Cardiac muscle cell (in vitro differentiated cells and primary cell): Measurements from ENCODE around the gene DMRT2. TPM values are rescaled to one million over a fixed set of nuclear protein-coding genes. Genes with fewer than 3 reads are reported as not detected.

Experiments used
- DNase-seq, 2 donors: peaks; one replicate each; pipeline versions ENCODE4 v3.0.0 to v3.0.0-alpha.2; 2010 to 2017; ENCODE audit warnings: low read depth in 1 of 2, low spot score in 1 of 2
- H3K27ac ChIP-seq: fragments of 200-600 bp; sonication (generic); 2 replicates; pipeline ENCODE4 v1.5.1; 2016
- H3K27me3 ChIP-seq: fragments of 200-600 bp; sonication (generic); 2 replicates; pipeline ENCODE4 v1.6.0; 2016; ENCODE audit warnings: control low read depth
- H3K36me3 ChIP-seq: fragments of 200-600 bp; sonication (generic); 2 replicates; pipeline ENCODE4 v1.5.1; 2016; ENCODE audit warnings: control low read depth
- H3K4me1 ChIP-seq: fragments of 200-600 bp; sonication (generic); 2 replicates; pipeline ENCODE4 v1.8.1; 2017; ENCODE audit warnings: low read depth, mild to moderate bottlenecking, mixed run types
- H3K4me3 ChIP-seq: fragments of 200-600 bp; sonication (generic); 2 replicates; pipeline ENCODE4 v1.5.1; 2016; ENCODE audit warnings: mild to moderate bottlenecking
- H3K9me3 ChIP-seq: fragments of 200-600 bp; sonication (generic); 2 replicates; pipeline ENCODE4 v1.5.1; 2017; ENCODE audit warnings: low read depth, mild to moderate bottlenecking, control low read depth
- polyA plus RNA-seq: library from polyadenylated mRNA; unstranded; fragments of >200 nt; fragmentation: Nextera tagmentation; extraction: Ambion mirVana; gene quantifications from 2 replicates; pipeline ENCODE4 v1.2.1, GENCODE V29; 2016
- total RNA-seq: library from RNA; depleted of rRNA; stranded (reverse); fragments of >200 nt; gene quantifications from 2 replicates; pipeline ENCODE4 v1.2.3, GENCODE V29; 2016
- TF ChIP-seq, protein P1 (sequence below): IDR thresholded peaks from 2 replicates; pipeline ENCODE4 v1.5.1; 2012; ENCODE audit warnings: low read depth, mild to moderate bottlenecking, low read length

Gene DMRT2
- total and polyA plus RNA-seq, 2 experiments from 2014 or later: not detected

- Histone ChIP-seq H3K9me3 (no peaks in the 10 kb centered on the region), H3K27ac (no peak overlapping the region), H3K4me1 (no peaks in the 10 kb centered on the region), H3K36me3 (no peaks in the 10 kb centered on the region), H3K27me3 (peaks cover 12% of the 10 kb centered on the region), H3K4me3 (no peak overlapping the region)
- TF ChIP-seq, protein P1, sequence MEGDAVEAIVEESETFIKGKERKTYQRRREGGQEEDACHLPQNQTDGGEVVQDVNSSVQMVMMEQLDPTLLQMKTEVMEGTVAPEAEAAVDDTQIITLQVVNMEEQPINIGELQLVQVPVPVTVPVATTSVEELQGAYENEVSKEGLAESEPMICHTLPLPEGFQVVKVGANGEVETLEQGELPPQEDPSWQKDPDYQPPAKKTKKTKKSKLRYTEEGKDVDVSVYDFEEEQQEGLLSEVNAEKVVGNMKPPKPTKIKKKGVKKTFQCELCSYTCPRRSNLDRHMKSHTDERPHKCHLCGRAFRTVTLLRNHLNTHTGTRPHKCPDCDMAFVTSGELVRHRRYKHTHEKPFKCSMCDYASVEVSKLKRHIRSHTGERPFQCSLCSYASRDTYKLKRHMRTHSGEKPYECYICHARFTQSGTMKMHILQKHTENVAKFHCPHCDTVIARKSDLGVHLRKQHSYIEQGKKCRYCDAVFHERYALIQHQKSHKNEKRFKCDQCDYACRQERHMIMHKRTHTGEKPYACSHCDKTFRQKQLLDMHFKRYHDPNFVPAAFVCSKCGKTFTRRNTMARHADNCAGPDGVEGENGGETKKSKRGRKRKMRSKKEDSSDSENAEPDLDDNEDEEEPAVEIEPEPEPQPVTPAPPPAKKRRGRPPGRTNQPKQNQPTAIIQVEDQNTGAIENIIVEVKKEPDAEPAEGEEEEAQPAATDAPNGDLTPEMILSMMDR: no peak
- DNase-seq: peak in 1 of 2 donors; percentile 11
Measured at GRCh38 chr9:1008216-1008615, 41.9 kb upstream of the DMRT2 start.

DNA sequence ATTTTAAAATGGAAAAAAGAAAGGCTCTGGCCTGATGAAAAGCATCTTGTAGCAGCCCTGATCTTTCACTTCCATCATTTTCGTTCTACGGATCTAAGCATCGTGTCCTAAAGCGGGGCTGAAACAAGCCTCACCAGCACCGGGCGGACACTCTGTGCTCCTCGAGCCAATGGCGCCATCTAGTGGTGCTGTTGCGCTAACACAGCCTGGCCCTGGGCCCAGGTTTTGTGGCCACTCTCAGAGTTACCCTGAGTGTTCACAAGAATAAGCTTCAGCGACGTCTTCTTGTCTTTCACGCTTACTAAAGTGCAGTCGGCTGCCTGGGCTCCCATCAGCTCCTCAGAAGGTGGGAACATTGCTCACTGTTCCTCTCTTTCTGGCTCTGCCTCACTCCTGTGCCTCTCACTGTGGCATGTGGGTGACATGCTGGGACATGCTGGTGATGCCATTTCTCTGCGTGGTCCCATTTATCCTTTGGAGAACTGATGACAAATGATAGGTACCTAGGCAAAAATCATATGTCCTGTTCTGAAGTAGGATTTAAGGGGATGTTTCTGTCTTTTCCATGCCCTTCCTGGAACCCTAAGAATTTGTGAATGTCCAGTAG lies 41.0 kb upstream of the DMRT2 start:
- H3K27me3 ChIP-seq: peaks cover 15% of the 10 kb centered on the region
- no peaks in the 10 kb centered on the region for H3K4me1 ChIP-seq

GRCh38 chr9:1013021-1013420 lies 37.1 kb upstream of the DMRT2 start:
- TF ChIP-seq, protein P1: no peak
- H3K4me3 ChIP-seq: no peak overlapping the region
- no peaks in the 10 kb centered on the region for H3K36me3 ChIP-seq
- no peak overlapping the region for H3K27ac ChIP-seq
- DNase-seq: no peak
- no peaks in the 10 kb centered on the region for H3K9me3 ChIP-seq
- H3K4me1 ChIP-seq: no peaks in the 10 kb centered on the region
- peaks cover 18% of the 10 kb centered on the region for H3K27me3 ChIP-seq

More for the DNA sequence above, 41.0 kb upstream of the DMRT2 start:
- TF ChIP-seq, protein P1: peak; percentile 95
- Histone ChIP-seq H3K36me3 (no peaks in the 10 kb centered on the region), H3K27ac (no peak overlapping the region), H3K4me3 (no peak overlapping the region), H3K9me3 (no peaks in the 10 kb centered on the region)
- DNase-seq: peak; percentile 84 to 87

DNA sequence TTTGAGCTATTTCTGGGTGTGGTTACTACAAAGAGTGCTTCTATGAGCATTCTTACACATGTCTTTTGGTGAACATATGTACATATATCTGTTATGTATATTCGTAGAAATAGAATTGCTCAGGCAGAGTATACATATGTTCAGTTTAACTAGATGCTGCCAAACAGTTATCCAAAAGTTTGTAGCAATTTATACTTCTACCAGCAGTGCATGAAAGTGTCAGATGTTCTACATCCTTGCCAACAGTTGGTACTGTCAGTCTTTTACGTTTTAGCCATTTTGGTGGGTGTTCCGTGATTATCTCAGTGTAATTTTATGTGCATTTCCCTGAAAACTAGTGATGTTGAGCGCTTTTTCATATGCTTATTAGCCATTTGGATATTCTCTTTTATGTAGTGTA lies 35.9 kb upstream of the DMRT2 start:
- Histone ChIP-seq H3K36me3 (no peaks in the 10 kb centered on the region), H3K27ac (no peak overlapping the region), H3K4me3 (no peak overlapping the region), H3K9me3 (no peaks in the 10 kb centered on the region), H3K4me1 (no peaks in the 10 kb centered on the region), H3K27me3 (peaks cover 8% of the 10 kb centered on the region)
- TF ChIP-seq, protein P1: no peak
- DNase-seq: no peak

DNA sequence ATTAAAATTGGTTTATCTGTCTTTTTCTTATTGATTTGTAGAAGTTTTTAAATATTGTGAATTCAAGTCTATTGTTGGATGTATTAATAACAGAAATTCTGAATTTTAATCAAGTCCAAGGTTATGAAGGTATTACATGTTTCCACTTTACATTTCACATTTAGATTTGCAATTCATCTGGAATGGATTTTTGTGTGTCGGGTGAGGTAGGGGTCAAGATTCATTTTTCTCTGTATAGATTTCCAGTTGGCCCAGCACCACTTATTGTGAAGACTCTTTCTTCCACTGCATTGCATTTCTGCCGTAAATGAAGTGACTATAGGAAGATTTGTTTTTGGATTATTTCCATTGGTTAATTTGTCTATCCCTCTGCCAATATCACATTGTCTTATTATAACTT lies 35.5 kb upstream of the DMRT2 start:
- DNase-seq: no peak
- TF ChIP-seq, protein P1: no peak
- Histone ChIP-seq H3K4me3 (no peak overlapping the region), H3K9me3 (no peaks in the 10 kb centered on the region), H3K36me3 (no peaks in the 10 kb centered on the region), H3K27ac (no peak overlapping the region), H3K27me3 (peaks cover 8% of the 10 kb centered on the region), H3K4me1 (no peaks in the 10 kb centered on the region)

DNA sequence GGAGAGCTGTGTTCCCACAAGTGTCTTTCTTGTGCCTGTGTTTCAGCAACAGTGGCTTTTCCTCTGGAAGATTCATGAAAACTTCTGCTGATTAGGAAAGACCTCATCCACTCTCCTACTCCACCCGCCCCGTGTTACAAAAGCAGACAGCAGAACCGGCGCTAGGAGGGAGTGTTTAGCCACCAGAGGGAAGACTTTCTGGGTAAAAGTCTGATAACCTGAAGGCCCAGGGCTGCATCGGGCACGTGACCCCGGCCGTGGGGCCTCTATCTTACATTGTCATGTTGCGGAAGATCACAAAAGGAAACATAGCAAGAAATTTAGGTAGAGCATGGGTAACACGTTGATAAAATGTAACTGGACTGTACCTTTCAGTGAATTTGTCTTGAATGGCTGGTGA lies 32.0 kb upstream of the DMRT2 start:
- TF ChIP-seq, protein P1: peak; percentile 41
- H3K36me3 ChIP-seq: no peaks in the 10 kb centered on the region
- DNase-seq: peak; percentile 36 to 42
- H3K4me1 ChIP-seq: no peaks in the 10 kb centered on the region
- no peak overlapping the region for H3K27ac ChIP-seq
- H3K9me3 ChIP-seq: no peaks in the 10 kb centered on the region
- H3K27me3 ChIP-seq: peaks cover 8% of the 10 kb centered on the region
- H3K4me3 ChIP-seq: no peak overlapping the region
